ENCODE results near the gene NCF2.

NCF2 gene

GRCh38 chr1:183548116-183548515 is 42.1 kb downstream of the NCF2 start:
- DNase-seq = peak; percentile 82

- no peak for DNase-seq
Measured at GRCh38 chr1:183546427-183546826, 43.8 kb downstream of the NCF2 start.

- DNase-seq = peak; percentile 98
Measured at GRCh38 chr1:183544598-183545297, 45.5 kb downstream of the NCF2 start.

- peak; percentile 88 for DNase-seq
Measured at GRCh38 chr1:183543619-183544204, 46.5 kb downstream of the NCF2 start.

GRCh38 chr1:183537405-183537804 is 52.9 kb downstream of the NCF2 start:
- DNase-seq = no peak

GRCh38 chr1:183533617-183534174 is 56.6 kb downstream of the NCF2 start:
- no peak for DNase-seq

- no peak for DNase-seq
Measured at GRCh38 chr1:183528577-183528976, 61.7 kb downstream of the NCF2 start.

GRCh38 chr1:183522104-183522503 is 68.2 kb downstream of the NCF2 start:
- no peak for DNase-seq

- DNase-seq = no peak
Measured at GRCh38 chr1:183520379-183520778, 69.9 kb downstream of the NCF2 start.

GRCh38 chr1:183517401-183517800 is 72.9 kb downstream of the NCF2 start:
- DNase-seq = no peak

- DNase-seq = no peak
Measured at GRCh38 chr1:183516725-183517124, 73.5 kb downstream of the NCF2 start.

GRCh38 chr1:183515002-183515689 is 75.1 kb downstream of the NCF2 start:
- no peak for DNase-seq

- no peak for DNase-seq
Measured at GRCh38 chr1:183514235-183514634, 76.0 kb downstream of the NCF2 start.

GRCh38 chr1:183512450-183512849 is 77.8 kb downstream of the NCF2 start:
- DNase-seq = no peak

GRCh38 chr1:183508694-183509093 is 81.6 kb downstream of the NCF2 start:
- no peak for DNase-seq

GRCh38 chr1:183506561-183506960 is 83.7 kb downstream of the NCF2 start:
- DNase-seq = no peak

Measured in NCI-H2171 treated with DMSO at 0.1 percent for 48 hours (cell line).